ENCODE data around the gene ZCCHC13.
"Not testable (repeated sequence)": the region's sequence is repeated elsewhere in the genome, so short reads cannot be mapped to it uniquely, and the experiment has no call there.

Gene ZCCHC13

GRCh38 chrX:74304016-74304415 is at the start of gene ZCCHC13:
Gene ZCCHC13, plus strand, starts transcription at chrX:74304180. Its CDS starts 87 bp downstream, at chrX:74304267.
- DNase-seq, result no peak

DNA sequence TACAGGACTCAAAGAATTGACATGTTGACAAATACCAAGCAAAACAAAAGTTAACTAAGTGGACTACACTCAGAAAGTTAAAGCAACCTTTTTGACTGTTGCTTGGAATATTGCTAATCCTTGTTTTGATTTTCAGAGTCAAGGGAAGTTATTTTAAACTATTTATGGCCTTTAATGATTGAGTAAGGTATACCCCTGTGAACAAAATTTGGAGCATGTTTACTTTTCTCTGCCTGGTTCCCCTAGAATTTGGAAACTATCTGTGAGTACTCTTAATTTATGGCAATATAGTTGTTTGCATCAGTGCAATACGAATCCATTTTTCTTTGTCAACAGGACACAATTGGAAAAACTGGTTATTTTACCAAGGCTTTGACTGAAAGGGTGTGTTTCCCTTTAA is 45.9 kb upstream of the ZCCHC13 start:
- DNase-seq, result not testable (repeated sequence)

DNA sequence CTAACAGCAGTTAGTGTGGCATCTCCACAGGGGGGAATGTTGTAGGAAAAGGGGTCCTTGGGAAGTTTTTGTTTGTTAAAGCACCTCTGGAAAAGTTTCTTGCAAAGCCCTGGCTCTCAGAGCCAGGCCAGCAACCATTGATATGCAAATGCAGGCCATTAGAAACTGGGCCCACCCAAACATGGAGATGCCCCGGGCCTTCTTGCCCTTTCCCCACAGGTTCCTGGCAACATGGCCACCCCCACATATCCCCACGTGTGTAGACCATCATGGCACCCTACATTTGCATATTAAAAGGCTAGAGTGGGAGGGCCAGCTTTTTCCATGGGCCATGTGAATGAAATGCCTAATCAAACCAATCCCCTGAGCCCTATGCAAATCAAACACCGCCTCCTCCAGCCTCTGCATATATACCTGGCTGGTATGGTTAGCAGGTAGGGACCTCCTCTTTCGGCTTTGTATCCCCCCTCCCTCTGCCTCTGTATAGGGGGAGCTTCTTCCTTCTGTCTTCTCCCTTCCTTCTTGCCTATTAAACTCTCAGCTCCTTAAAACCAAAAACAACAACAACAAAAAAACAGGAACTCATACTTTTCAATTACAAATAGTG is 44.0 kb upstream of the ZCCHC13 start:
- no peak for DNase-seq

- no peak for DNase-seq
Measured at GRCh38 chrX:74262452-74263209, 41.3 kb upstream of the ZCCHC13 start.

- no peak for DNase-seq
Measured at GRCh38 chrX:74270393-74270792, 33.6 kb upstream of the ZCCHC13 start.

DNA sequence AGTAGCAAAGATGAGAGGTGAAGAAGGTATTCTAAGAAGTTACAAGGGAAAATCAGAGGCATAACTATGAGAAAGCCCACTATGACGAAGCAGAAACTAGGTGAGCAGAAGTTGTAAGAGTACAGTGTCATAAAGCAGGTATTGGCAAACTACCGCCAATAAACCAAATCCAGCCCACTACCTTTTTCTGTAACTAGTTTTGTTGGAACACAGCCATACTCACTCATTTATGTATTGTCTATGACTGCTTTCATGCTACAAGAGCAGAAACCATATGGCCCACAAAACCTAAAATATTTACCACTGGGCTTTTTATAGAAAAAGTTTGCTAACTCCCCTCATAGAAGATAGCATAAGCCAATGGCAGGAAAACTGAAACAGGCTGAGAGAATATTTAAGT is 31.8 kb upstream of the ZCCHC13 start:
- no peak for DNase-seq

GRCh38 chrX:74274516-74274915 is 29.5 kb upstream of the ZCCHC13 start:
- DNase-seq, result no peak

DNA sequence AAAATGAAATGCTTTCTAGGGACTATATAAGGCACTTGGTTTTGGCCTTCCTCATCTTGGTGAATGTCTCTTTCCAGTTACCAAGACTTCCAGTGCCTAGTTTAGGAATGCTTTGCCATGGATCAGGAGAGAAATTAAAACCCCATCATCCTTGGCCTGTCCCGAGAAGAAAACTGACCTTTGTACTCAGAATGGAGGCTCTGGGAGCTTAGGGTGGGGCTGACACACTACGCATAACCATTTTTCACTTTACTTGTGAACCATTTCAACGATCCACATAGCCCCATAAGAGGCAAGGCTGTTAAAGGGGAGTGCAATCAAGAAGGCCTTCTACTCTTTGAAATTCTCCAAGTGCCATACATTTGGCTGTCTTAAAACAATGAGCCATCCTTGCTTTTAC is 26.7 kb upstream of the ZCCHC13 start:
- no peak for DNase-seq

- no peak for DNase-seq
Measured at GRCh38 chrX:74277846-74278245, 26.1 kb upstream of the ZCCHC13 start.

- no peak for DNase-seq
Measured at GRCh38 chrX:74280759-74281158, 23.2 kb upstream of the ZCCHC13 start.

DNA sequence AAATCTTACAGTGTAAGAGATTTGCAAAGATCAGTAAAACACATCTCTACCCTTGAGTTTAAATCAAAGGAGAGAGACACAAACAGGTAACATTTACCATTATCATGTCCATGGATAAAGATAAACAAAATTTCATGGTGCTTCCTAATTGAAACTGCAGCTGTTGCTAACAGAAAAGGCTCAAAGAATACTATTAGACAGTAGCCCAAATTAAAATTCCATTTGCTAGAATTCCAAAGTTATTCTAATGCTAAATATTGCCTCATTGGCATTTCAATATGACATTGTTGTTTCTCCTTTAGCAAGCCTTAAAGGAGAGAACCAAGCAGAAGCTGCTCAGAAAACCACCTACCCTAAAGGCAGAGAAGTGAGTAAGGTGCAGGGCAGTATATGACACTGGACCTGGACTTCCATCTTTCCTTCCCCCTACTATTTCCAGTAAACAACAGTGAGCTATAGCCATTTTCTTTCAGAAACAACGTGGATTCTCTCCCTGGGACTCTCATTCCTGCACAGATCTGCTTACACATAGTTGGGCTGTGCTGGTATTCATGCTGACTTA is 19.5 kb upstream of the ZCCHC13 start:
- DNase-seq, result no peak

- no peak for DNase-seq
Measured at GRCh38 chrX:74286950-74287740, 16.8 kb upstream of the ZCCHC13 start.

- no peak for DNase-seq
Measured at GRCh38 chrX:74291577-74291963, 12.4 kb upstream of the ZCCHC13 start.

- peak; percentile 76 for DNase-seq
Measured at GRCh38 chrX:74291964-74292807, 11.8 kb upstream of the ZCCHC13 start.

DNA sequence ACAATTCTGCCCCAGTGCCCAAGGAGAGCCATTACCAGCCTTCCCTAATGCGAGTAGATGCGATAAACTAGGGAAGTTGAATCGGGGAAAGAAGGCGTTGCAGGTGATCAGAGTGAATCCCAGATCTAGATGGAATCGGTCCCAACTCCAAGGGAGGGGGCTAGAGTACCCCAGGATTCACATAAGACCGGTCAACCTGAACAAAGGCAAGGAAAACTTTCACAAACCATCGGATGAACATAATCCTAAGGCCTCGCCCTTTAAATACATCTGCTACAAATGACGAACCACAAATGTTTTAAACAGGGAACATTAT is 11.2 kb upstream of the ZCCHC13 start:
- no peak for DNase-seq

GRCh38 chrX:74293343-74293946 is 10.5 kb upstream of the ZCCHC13 start:
- DNase-seq, result no peak

- no peak for DNase-seq
Measured at GRCh38 chrX:74295101-74295500, 8.9 kb upstream of the ZCCHC13 start.

DNA sequence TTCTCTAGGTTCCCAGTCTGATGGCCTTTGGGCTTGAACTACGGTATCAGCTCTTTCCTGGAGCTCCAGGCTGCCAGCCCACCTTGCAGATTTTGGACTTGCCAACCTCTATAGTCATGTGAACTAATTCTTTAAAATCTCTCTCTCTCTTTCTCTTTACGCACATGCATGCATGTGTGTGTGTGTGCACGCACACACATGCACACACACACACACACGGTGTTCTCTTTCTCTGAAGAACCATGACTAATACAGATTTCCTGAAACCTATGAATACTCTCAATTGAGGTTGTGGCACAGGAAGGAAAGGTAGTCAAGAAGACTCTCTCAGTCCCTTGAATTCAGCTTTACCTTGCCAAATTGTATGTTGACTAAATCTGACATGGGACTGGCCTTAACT is 6.2 kb upstream of the ZCCHC13 start:
- no peak for DNase-seq

DNA sequence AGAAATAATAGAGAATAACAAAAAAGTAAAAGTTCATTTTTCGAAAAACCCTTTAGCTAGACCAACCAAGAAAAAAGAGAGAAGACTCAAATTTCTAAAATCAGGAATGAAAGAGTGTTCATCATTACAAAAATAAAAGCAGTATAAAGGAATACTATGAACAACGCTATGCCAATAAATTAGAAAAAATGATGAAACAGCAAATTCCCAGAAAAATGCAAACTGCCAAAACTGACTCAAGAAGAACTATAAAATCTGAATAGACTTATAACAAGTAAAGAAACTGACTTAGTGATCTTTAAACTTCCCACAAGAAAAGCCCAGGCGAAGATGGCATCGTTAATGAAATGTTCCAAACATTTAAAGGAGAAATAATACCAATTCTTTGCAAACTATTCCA is 3.1 kb upstream of the ZCCHC13 start:
- DNase-seq, result no peak

GRCh38 chrX:74318672-74319071 is 14.7 kb downstream of the ZCCHC13 start:
- DNase-seq, result no peak

DNA sequence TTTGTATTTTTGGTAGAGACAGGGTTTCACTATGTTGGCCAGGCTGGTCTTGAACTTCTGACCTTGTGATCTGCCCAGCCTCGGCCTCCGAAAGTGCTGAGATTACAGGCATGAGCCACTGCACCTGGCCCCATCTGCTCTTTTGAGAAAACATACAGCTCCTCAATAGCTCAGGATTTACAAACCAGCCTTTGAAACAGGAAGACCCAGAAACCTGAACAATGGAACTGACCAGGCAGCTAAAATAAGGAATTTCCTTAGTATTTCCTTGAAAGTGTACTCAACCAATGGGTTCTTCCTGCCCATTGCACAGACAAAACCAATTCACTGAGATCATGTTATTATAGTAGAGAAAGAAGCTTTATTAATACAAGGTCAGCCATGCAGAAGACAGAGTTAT is 15.3 kb downstream of the ZCCHC13 start:
- not testable (repeated sequence) for DNase-seq

DNA sequence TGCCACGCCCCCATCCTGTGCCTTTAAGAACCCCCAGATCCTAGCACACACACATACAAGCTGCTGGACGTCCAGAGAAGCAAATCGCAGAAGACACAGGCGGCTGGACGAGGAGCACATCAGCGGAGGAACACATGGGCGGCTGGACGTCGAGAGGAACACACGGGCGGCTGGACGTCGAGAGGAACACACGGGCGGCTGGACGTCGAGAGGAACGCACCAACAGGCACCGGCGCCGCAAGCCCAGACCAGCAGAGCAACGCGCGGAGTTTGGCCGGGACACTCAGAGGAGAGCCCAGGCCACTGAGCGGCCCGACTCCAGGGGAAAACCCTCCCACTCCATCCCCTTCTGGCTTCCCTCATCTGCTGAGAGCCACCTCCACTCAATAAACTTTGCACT is 17.2 kb downstream of the ZCCHC13 start:
- DNase-seq, result no peak

Data from KG1 (cell line).